Measurements from ENCODE around the gene MYO15A.

- TF ChIP-seq, protein P1, sequence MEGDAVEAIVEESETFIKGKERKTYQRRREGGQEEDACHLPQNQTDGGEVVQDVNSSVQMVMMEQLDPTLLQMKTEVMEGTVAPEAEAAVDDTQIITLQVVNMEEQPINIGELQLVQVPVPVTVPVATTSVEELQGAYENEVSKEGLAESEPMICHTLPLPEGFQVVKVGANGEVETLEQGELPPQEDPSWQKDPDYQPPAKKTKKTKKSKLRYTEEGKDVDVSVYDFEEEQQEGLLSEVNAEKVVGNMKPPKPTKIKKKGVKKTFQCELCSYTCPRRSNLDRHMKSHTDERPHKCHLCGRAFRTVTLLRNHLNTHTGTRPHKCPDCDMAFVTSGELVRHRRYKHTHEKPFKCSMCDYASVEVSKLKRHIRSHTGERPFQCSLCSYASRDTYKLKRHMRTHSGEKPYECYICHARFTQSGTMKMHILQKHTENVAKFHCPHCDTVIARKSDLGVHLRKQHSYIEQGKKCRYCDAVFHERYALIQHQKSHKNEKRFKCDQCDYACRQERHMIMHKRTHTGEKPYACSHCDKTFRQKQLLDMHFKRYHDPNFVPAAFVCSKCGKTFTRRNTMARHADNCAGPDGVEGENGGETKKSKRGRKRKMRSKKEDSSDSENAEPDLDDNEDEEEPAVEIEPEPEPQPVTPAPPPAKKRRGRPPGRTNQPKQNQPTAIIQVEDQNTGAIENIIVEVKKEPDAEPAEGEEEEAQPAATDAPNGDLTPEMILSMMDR (IDR thresholded peaks at IDR 0.05), result no peak
- TF ChIP-seq POLR2AphosphoS5 (IDR thresholded peaks at IDR 0.05), result no peak
- no peak for TF ChIP-seq POLR2A (IDR thresholded peaks at IDR 0.05; ENCODE audit: low read depth)
- TF ChIP-seq EP300 (IDR thresholded peaks at IDR 0.05), result no peak
Observed at GRCh38 chr17:18186627-18186982, 78.0 kb downstream of the MYO15A start.

Data from esophagus muscularis mucosa (tissue), 4 donors.